OCI-LY7 (cell line): ENCODE measurements around the gene EMC6.

Source experiments
- EZH2phosphoT487 ChIP-seq: fragments of 200-600 bp; sonication (generic); IDR thresholded peaks from 2 replicates; pipeline ENCODE4 v1.6.1; 2018; ENCODE audit warnings: low read depth, borderline replicate concordance, mild to moderate bottlenecking, mixed run types, antibody characterized with exemption, low read length, moderate library complexity, mixed read lengths
- TF ChIP-seq, protein P1 (sequence below): fragments of 200-600 bp; sonication (generic); conservative IDR thresholded peaks from 2 replicates; pipeline ENCODE4 v1.5.1; 2014; ENCODE audit warnings: mild to moderate bottlenecking, antibody characterized with exemption, low read length, moderate library complexity, mixed read lengths

DNA sequence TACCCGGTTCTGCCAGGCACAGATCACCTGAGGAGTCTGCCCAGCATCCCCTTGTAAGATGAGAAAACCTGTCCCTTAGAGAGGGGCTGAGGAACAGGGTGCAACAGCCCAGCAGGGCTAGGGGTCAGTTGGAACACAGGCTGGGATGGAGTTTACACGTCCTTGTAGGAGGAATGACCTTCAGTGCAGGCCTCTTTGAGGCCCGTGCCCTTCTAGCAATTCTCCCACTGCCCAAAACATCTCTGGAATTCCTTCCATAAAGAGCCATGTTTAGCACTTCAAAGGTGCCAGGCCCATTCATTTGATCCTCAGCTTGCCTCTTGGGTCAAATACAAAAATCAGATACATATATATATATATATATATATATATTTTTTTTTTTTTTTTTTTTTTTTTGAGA, 27.6 kb upstream of the EMC6 start:
- TF ChIP-seq, protein P1, sequence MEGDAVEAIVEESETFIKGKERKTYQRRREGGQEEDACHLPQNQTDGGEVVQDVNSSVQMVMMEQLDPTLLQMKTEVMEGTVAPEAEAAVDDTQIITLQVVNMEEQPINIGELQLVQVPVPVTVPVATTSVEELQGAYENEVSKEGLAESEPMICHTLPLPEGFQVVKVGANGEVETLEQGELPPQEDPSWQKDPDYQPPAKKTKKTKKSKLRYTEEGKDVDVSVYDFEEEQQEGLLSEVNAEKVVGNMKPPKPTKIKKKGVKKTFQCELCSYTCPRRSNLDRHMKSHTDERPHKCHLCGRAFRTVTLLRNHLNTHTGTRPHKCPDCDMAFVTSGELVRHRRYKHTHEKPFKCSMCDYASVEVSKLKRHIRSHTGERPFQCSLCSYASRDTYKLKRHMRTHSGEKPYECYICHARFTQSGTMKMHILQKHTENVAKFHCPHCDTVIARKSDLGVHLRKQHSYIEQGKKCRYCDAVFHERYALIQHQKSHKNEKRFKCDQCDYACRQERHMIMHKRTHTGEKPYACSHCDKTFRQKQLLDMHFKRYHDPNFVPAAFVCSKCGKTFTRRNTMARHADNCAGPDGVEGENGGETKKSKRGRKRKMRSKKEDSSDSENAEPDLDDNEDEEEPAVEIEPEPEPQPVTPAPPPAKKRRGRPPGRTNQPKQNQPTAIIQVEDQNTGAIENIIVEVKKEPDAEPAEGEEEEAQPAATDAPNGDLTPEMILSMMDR: no peak
- no peak for TF ChIP-seq EZH2phosphoT487
